Stimulated activated naive CD4-positive, alpha-beta T cell treated with Interleukin-2 at 50 U/mL for 16 hours (primary cell): ENCODE measurements around the gene HIPK2.

Experiments used
- DNase-seq: peaks from one replicate; lab custom pipeline; 2025; lab: John Stamatoyannopoulos, UW

The HIPK2 gene

DNA sequence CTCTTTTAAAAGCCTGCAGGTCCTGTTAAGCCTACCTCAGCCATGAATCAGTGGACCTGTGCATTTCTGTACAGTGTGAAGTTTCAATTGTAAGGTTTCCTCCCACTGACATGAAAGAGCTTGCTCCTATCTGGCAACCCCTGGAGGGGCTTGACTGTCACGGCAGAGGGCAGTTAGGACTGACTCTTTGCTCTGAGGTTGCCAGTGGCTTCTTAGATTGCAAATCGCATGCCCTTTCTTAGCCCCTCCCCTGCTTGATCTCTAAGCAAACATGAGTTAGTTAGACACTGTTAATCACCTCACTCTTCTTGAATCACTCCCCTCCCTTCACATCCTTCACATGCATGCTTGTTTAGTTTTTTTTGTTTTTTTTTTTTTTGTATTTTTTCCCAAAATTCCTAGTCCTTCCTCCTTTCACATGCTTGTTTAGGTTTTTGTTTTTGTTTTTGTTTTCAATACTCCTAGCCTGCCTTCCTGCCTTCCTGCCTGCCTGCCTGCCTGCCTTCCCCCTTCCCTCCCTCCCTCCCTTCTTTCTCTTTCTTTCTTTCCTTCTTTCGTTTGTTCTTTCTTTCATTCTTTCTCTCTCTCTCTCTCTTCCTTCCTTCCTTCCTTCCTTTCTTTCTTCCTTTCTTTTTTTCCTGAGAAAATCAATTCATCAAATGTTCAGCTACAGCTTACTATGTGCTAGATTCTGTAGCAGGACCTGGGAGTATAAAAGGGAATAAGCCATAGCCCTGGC is 6.0 kb upstream of the HIPK2 start:
- DNase-seq: no peak

DNA sequence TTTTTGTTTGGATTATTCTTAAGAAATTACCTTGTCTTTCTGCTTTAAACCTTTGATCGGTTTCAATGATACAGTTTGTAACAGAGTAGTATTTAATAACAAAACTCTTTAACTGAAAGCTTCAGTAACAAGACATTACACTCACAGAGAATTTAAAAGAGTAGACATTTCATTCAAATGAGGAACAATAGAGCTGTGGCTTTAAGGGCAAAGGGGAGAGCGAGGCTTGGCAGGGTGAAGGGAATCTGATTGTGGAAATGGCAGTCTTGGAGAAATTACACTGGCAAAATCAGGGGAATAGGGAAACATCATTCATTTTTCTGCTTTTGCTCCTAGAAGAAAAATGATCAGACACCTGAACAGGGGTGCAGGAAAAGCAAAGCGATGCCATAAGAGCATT is 5.1 kb upstream of the HIPK2 start:
- DNase-seq: no peak

DNA sequence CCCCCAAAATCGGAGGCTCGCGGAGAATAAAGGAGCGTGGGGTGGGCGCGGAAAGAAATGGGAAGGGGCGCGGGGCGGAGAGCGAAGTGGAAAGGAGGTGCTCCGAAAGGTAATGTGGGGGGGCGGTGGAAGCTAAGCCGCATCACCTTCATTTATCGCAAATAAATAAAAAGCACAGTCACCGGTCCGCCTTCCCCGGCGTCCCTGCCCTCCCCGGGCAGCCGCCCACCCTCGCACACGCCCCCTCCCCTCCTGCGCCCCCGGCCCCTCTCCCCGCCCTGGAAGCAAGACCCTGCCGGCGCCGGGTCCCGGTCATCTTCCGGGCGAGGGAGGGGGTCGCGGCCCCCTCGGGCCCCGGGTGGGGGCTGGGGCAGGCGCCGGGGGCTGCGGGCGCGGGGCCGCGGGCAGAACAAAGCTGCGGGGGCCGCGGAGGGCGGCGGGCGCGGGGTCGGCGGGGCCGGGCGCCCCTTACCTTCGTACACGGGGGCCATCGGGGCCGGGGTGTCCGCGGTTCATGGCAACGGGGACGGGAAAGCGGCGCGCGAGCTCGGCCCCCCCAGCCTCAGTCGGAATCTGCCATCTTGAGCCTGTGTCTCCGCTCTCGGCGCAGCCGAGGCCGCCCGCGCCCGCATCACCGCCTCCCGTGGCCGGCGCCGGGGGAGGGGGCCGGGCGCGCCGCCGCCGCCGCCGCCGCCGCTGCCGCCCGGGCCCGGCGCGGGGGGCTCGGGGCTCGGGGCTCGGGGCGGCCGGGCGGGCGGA is 486 bp downstream of the HIPK2 start:
- DNase-seq: peak; percentile 37

DNA sequence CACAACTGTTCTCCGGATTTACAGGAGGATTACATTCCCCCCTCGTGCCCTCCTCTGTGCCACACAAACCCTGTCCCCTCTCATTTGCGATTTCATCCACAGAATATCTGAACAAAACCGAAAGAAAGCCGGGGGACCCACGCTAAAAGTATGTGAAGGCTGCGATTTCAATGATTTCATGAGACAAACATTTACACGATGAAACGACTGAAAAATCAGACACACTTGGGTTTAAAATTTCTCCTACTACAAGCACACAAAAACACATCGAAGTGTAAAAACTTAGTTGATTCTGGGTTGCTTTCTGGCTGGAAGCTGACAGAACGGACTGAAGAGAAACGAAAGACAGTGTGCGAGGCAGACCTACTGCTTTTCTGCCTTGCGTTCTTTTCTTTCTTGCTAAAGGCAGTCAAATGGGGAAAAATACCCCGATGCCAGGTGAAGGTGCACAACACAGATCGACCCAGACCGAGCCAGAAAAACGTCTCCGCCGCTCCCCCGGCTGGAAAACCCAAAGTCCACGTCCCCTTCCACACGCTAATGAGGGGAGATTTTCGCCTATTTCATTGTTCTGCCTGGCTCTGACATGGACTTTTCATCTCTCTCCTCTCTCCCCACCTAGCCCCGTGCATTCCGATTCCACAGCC is 1.2 kb downstream of the HIPK2 start:
- DNase-seq: peak; percentile 17

DNA sequence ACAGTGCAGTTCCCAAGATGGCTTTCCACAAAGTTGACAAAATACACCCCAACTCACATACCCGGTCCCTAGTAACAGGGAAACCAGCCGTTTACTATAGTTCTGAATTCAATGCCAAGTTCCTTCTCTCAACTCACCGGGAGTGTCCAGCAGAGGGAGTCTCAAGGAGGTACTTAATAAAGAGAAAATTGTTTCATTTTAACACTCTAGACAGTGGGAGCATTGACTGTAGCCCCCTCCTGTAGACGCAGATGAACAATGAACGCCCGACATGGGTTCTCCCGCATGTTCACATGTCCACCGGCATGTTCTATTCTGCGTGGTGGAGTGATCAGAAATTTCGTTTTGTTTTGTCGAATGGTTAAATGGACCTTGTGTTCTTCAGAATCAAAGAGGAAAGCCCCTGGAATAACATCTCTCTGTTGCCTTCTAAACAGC is 1.9 kb downstream of the HIPK2 start:
- DNase-seq: peak; percentile 47

DNA sequence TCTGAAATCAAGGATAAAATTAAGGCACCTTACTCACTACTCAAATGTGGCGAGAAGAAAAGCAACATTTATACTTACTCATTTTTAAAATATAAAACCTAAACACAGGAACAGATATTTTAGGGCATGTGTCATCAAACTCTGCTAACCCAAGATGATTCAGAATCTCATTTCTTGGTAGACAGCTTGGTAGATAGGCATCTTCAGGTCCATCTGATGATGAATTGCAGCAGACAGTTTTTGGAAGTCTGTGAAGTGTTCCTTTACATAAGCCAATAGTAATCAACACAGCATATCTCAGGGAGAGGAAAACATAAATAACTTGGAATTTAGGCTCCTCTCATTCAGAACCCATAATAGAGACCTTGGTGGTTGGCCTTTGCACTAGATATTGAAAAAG is 3.4 kb downstream of the HIPK2 start:
- no peak for DNase-seq

DNA sequence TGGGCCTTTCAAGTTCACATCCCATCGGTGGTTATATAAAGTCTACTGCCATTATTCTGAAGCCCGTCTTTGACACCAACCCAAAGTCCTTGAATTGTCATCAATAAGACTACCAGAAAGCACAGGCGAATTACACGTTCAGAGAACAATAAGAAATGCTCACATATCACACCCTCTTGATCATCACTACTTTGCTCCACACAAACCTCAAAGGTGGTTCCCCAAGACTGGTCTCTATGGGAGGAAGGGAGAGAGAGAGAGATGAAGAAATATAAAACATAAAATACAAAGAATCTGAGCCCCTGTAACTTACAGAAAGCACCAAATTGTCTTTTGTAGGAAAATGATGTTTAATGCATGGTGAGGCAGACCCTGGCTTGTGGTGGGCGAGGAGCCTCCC is 4.4 kb downstream of the HIPK2 start:
- no peak for DNase-seq

DNA sequence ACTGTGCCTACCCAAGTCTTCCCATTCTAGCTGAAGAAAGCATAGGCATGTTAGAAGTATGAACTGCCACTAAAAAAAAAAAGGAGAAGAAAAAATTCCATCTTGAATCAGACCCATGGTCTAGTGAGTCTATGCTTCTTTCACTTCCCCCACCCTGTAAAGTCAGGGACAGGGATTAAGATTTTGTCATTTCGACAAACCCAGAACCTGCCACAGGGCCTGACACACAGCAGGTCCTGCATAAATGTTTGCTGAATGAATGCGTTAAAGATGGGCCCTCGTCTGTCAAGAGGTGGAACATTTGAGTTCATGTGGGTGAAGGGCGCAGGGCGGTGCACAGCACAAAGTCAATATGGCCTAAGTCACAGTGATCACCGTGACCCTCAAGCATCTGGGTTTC is 4.9 kb downstream of the HIPK2 start:
- no peak for DNase-seq

DNA sequence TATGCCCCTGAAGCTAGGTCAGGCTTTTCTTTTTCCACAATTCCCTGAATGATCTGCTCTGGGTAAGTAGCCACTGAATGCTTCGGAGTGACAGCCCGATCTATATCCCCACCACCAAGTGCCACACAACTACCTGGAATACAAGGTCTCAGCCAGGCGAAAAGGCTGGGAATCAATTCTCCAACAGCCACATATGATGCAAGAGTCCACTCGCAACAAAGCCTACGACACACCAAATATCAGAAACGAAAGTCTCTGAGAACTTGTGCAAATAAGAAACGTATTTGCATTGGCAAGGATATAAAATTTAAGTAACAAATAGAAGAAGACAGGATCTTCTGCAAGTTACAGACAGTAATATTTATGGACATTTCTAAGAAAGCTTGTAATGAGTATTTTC is 5.7 kb downstream of the HIPK2 start:
- no peak for DNase-seq

DNA sequence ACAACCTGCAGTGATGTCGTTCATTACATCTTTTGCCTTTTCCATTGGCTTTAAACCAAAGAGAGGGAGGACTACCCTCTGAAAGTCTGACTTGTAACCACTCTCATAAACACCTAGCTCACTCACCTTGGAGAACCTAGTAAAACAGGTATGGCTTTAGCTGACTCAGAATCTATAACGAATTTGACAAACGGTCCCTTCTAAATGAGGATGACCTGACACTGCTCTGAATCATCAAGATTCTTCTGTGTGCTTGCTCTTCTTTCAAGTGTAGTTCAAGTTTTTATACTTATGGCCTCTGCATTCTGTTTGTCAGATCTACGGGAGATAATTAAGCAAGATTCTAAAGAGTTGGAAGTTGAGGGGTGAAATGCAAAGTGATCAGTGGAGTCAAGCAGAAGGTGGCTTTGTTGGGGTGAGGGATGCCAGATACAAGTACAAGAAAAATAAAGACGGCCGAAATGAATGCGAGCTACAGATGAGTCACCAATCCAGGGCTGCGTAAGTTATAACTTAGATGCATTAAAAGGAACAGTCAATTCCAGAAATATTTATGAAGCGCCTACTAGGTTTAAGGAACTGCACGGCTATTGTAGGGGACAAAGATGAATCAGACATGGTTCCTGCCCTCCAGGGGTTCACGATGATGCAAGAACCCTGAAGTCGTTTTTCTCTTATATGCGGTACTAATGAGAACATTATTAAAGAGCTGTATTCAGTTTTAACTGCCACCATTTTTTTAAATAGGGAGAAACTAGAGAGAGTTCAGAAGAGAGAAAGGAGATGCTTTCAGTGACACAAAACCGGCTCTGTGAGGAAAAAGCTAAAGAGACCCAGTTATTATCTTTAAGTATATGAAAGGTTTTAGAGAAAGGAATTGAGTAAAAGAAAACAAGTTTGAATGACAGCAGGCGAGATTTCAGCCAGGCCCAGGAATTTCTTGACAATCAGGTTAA is 6.5 kb downstream of the HIPK2 start:
- no peak for DNase-seq

DNA sequence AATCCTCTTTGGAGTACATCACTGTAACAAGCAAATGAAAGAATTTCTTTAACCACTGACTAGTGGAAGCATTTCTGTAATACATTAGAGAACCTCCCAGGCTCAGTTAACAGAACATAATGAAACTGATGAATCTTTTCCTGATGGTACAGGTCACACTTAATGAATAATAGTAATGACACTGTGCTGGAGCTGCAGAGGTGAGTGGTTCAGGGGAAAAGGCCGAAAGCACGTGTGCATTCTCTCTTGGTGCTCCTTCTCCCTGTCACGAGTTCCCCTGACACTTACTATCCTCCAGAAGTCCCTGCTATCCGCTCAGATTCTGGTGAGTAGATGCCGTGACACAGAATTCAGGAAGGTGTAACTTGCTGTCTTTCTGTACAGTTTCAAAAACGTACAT is 8.0 kb downstream of the HIPK2 start:
- DNase-seq: no peak

DNA sequence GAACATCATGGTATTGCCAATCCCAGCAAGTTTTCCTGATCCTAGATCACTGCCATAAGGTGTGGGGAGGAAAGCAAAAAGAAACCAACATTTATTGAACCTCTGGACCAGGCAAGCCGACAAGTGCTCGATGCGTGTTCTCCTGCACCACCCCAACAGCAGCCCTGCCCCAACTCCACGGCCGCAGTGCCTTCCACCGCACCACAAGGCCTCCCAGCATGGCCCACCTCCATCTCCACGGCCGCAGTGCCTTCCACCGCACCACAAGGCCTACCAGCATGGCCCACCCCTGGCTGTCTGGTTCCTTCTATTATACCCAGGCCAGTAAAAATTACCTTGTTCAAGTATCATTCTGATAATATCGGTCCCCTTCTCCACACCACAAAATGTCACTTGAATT is 8.7 kb downstream of the HIPK2 start:
- DNase-seq: no peak

DNA sequence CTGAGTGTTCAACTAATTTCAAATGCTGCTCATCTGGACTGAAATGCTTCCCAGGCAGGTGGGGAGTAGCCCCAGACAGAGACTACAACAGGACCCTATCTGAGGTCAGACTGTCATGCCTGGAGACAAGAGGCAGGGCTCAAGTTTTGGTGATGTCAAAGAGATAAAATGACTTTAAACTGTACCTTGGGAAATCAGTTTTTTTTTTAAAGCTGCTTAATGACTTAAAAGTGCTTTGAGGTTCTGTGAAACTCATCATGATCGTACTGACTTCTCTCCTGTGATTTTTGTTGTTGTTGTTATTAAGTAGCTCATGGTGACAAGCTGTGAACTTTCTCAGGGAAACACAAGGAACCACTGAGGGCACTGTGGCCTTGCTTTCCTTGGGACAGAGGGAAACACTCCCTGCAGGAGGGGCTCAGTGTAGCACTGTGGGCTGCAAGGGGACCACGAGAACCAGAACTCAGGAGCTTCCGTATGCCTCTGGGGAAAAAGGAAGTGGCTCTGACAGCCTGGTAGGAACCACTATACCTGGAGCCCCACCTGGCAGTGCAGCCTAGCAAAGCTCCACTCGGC is 9.5 kb downstream of the HIPK2 start:
- no peak for DNase-seq

DNA sequence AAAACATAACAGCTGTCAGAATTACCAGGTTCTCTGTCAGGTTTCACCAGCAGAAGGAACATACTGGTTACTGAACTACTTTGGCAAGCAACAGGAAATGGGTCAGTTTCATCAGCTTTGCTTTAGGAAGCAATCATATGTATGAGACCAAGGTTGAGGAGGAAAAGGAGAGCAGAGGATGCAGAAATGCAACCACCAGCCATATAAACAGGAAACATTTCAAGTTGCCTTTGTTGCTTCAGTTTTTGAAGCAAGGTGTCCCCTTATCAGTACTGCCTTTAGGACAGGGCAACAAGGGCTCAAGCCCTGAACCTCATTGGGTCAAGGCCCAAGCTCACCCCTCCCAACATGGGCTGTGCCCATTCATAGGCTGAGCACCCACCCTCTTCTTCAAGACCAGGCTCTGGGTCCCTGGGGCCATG is 10.2 kb downstream of the HIPK2 start:
- DNase-seq: no peak

DNA sequence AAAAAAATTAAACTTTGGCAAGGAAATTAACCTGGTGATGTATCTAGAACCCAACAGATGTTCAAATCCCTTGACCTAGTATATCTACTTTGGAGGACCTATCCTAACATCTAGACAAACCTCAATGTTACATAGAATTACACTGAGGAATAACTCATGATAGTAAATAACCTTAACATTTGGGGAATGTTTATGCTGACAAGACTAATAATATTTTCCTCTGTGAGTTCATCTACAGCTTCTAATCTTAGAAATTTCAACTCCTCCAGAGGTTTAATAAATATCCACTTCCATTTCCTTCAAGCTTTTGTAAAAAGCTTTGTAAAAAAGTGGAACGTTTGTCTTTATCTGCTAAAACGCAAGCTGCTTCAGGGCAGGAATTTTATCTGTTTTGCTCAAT is 12.7 kb downstream of the HIPK2 start:
- DNase-seq: no peak

DNA sequence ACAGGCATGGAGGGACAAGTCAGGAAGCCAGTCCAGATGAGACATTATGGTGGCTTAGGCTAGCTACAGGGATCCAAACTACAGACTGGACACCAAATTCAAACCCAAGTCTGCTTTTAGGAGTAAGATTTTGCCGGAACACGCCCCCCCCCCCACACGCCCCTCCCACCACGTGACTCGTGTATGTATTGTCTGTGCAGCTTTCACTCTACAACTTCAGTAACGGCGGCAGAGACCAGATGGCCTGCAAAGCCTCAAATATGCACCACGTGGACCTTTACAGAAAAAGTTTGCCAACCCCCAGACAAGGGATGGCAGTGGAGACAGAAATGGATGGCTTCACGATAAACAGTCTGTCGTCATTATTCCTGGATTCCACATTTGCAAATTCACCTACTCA is 14.5 kb downstream of the HIPK2 start:
- DNase-seq: no peak

DNA sequence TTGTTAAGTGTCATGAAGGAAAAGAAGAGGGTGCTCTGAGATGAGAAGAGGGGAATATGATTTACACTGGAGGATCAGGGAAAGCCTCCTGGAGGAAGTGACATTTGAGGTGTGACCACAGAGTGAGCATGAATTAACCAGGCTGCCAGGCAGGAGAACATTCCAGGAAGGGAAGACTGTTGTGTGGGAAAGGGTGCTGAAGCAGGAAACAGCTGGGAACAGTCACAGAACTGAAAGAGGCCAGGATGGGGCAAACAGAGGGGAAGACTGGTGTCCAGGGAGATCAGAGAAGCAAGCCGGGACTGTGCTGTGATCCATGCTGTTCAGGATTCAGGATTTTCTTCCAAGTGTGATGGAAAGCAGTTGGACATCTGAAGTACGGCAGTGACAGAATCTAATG is 14.9 kb downstream of the HIPK2 start:
- no peak for DNase-seq

DNA sequence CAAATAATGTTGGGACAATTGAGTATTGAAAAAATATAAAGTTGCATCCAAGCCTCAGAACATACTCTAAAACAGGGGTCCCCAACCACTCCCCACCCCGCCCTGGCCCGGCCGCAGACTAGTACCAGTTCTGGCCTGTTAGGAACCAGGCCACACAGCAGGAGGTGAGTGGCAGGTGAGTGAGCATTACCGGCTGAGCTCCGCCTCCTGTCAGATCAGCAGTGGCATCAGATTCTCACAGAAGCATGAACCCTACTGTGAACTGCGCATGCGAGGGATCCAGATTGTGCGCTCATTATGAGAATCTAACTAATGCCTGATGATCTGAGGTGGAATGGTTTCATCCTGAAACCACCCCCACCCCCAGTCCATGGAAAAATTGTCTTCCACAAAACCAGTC is 19.4 kb downstream of the HIPK2 start:
- DNase-seq: no peak

DNA sequence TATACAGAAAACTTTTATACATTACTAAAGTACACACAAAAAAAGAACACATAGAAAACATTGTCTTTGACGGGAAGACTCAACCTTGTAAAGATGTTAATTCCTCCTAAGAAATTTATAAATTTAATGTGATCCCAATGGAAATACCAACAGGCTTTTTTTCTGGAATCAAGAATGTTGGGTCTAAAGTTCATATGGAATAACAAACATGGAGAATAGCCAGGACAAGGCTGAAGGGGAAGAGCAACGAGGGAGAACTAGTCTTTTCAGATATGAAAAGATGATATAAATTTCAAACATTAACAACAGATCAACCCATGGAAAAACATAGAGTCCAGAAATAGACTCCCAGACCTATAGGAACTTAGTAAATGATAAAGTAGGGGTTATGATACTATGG is 19.8 kb downstream of the HIPK2 start:
- DNase-seq: no peak

DNA sequence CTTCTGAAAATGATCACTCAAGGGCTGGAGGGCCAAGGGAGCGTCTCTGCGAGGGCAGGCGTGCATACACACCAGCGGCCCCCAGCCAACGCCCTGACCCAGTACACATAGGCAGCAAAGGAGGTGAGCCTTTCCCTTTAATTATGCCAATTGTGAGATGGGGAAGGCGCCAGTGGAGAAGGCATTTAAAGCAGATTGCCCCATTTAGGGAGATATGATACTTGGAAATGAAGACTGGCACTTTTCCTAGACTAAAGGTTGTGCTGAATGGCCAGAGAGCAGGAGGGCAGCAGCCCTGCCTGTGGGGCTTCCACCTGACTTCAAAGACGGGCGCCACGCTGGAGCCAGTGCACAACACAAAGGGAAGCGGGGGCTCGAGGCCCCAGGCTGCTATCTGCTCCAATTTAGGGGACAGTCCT is 24.1 kb downstream of the HIPK2 start:
- DNase-seq: no peak

DNA sequence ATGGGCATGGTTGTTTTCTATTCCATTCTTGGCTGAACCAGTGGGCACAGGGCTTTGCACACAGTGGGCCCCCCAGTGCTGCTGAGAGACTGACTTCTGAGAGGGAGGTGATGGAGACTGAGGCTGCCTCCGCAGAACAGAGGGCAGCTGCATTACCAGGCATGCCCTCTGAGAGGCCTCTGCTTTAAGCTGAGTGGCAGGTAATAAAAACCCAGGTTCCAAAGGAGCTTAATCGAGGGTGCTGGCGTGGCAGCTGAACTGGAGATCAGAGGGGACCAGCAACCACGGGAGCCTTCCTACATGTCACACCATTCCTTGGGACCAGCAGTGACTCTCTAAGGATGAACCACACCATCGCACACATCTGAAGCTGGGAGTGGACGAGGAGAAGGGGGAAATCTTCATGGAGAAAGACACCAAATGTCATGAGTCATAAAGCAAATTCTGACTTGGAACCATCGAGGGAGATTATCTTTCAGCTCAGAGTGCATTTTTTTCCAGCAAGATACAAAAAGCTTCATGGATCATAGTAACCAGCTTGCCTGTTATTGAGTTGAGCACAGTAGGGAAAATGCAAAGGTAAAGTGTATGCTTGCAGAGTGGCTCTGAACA is 24.6 kb downstream of the HIPK2 start:
- DNase-seq: no peak
